ENCODE data around the gene PQBP1.
"Not testable (repeated sequence)": the region's sequence is repeated elsewhere in the genome, so short reads cannot be mapped to it uniquely, and the experiment has no call there.

PQBP1 gene, protein sequence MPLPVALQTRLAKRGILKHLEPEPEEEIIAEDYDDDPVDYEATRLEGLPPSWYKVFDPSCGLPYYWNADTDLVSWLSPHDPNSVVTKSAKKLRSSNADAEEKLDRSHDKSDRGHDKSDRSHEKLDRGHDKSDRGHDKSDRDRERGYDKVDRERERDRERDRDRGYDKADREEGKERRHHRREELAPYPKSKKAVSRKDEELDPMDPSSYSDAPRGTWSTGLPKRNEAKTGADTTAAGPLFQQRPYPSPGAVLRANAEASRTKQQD

DNA sequence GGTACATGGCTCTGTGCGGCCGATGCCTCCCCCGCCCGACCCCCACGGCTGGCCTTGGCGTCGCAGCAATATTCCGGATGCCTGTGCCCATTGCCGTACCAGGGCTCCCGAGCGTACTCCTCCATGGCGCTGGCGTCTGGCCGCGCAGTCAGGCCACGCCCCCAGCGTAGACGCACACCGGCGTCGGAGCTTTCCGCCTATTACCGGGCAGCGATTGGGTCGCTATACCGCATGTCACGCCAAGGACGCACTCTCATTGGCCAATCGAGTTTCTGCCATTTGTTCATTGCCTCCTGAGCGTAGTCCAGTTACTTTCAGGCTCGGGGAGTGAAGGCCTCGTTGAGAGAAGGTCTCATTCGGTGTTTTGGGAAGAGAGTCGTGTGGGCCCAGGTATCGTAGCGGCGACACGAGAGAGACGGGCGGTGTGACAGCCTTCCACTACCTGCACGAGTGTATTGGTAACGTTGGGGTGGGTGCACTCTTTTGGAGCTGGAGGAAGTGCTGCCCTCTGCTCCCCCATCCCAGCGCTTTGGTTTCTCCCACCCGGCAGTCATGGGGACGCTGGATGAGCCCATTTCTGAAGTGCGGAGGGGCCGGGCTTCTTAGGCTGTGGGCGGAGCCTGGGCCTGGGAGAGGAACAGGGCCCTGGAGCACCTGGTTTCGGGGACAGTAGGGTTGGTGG lies at the start of gene PQBP1, which contains the start of gene TIMM17B:
Gene PQBP1 (plus strand): TSS at position 306 of the 682 bp plus-strand sequence. CDS start 580 bp downstream, outside the sequence.
Gene TIMM17B (minus strand): TSS at position 144 of the 682 bp plus-strand sequence. CDS start 19 bp downstream, at position 125.
- TF ChIP-seq, protein P1, sequence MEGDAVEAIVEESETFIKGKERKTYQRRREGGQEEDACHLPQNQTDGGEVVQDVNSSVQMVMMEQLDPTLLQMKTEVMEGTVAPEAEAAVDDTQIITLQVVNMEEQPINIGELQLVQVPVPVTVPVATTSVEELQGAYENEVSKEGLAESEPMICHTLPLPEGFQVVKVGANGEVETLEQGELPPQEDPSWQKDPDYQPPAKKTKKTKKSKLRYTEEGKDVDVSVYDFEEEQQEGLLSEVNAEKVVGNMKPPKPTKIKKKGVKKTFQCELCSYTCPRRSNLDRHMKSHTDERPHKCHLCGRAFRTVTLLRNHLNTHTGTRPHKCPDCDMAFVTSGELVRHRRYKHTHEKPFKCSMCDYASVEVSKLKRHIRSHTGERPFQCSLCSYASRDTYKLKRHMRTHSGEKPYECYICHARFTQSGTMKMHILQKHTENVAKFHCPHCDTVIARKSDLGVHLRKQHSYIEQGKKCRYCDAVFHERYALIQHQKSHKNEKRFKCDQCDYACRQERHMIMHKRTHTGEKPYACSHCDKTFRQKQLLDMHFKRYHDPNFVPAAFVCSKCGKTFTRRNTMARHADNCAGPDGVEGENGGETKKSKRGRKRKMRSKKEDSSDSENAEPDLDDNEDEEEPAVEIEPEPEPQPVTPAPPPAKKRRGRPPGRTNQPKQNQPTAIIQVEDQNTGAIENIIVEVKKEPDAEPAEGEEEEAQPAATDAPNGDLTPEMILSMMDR (IDR thresholded peaks at IDR 0.05; ENCODE audit: insufficient read depth, missing control alignments): no peak
- FAIRE-seq (peak; percentile 67), DNase-seq (ENCODE audit: insufficient read length, low spot score) (peak; percentile 67)

DNA sequence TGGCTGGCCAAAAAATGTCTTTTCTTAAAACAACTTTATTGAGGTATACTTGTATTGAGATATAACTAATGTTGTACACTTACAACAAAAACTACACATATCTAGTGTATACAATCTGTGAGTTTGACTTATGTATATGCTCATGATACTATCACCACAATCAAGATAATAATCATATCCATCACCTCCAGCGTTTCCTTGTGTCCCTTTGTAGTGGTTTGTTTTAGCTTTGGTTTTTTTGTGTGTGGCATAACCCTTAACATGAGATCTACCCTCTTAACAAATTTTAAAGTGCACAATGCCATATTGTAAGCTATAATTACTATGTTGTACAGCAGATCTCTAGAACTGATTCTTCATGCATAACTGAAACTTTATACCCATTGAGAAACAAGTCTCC lies 48.9 kb upstream of the PQBP1 start:
- DNase-seq (ENCODE audit: insufficient read length, low spot score) (no peak), FAIRE-seq (no peak)
- TF ChIP-seq, protein P1 (IDR thresholded peaks at IDR 0.05; ENCODE audit: insufficient read depth, missing control alignments): no peak

DNA sequence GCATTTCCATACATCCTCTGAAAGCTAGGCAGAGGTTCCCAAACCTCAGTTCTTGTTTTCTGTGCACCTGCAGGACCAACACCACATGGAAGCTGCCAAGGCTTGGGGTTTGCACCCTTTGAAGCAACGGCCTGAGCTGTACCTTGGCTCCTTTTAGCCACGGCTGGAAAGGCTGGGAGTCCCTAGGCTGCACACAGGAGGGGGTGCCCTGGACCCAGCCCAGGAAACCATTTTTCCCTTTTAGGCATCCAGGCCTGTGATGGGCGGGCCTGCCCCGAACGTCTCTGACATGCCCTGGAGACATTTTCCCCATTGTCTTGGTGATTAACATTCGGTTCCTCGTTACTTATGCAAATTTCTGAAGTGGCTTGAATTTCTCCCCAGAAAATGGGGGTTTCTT lies 44.9 kb upstream of the PQBP1 start:
- TF ChIP-seq, protein P1 (IDR thresholded peaks at IDR 0.05; ENCODE audit: insufficient read depth, missing control alignments): no peak
- no peak for DNase-seq (ENCODE audit: insufficient read length, low spot score)
- no peak for FAIRE-seq

DNA sequence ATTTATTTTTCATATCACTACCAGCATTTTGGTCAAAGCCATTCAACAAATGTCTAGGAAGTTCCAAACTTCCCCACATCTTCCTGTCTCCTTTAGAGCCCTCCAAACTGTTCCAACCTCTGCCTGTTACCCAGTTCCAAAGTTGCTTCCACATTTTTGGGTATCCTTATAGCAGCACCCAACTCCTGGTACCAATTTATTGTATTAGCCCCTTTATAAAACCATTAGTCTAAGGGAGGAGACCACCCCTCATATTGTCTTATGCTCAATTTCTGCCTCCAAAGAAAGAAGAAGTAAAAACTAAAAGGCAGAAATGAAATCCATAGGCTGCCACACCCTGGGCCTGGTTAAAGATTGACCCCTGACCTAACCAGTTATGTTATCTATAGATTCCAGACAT lies 44.2 kb upstream of the PQBP1 start:
- DNase-seq (ENCODE audit: insufficient read length, low spot score); FAIRE-seq: not testable (repeated sequence)

DNA sequence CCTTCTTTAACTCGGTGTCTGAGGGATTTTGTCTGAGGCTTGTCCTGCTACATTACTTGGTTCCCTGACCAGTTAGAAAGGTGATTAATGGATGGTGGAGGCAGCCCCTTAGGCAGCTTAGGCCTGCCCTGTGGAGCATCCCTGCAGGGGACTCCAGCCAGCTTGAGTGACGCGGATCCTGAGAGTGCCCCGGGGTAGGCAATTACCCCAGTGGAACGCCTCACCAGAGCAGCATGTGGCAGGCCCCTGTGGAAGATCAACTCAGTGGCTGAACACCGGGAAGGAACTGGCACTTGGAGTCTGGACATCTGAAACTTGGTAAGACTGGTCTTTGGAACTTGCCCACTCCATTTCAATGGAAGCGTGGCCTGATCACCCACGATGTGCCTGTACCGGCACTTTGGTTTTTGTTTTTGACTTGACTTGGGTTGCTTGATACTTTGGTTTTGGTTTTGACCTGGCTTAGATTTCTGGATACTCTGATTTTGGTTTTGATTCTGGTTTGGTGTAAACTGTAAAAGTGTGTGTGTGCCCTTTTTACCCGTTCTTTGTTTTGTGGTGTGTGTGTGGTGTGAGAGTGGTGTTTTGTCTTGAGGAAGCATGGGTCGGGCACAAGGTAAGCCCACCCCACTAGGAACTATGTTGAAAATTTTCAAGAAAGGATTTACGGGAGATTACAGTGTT lies 43.5 kb upstream of the PQBP1 start:
- FAIRE-seq; DNase-seq (ENCODE audit: insufficient read length, low spot score): not testable (repeated sequence)

DNA sequence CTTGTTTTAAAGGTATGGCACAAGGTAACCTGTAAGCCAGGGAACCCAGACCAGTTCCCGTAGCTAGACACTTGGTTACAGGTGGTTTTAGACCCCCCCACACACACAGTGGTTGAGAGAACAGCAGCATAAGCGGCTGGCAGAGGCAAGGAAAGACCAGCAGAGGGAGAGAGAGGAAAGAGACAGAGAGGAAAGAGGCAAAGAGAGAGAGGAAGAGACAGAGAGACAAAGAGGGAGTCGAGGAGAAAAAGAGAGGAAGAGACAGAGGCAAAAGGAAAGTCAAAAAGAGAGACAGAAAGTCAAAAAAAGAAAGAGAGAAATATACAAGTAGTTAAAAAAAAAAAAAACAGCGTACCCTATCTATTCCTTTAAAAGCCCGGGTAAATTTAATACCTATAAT lies 42.8 kb upstream of the PQBP1 start:
- no peak for DNase-seq (ENCODE audit: insufficient read length, low spot score)
- no peak for FAIRE-seq
- TF ChIP-seq, protein P1 (IDR thresholded peaks at IDR 0.05; ENCODE audit: insufficient read depth, missing control alignments): peak; percentile 5

DNA sequence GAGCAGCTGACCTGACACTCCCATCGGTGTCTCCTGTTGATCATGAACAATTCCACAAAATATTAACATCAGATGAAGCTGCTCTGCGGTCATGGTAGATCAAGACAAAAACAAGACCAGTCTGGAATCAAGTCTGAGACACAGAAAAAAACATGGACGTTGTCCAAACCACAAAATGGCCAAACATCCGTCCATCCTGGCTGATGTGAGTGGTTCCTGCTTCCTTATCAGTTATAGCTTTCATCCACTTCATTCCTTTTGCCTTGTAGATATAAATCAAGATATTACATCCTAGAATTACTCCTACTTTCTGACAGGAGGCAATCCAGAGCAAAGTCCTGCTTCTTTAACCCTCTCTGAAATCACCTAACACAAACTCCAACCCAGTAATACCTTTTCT lies 33.5 kb upstream of the PQBP1 start:
- FAIRE-seq (no peak), DNase-seq (ENCODE audit: insufficient read length, low spot score) (no peak)
- TF ChIP-seq, protein P1 (IDR thresholded peaks at IDR 0.05; ENCODE audit: insufficient read depth, missing control alignments): no peak

DNA sequence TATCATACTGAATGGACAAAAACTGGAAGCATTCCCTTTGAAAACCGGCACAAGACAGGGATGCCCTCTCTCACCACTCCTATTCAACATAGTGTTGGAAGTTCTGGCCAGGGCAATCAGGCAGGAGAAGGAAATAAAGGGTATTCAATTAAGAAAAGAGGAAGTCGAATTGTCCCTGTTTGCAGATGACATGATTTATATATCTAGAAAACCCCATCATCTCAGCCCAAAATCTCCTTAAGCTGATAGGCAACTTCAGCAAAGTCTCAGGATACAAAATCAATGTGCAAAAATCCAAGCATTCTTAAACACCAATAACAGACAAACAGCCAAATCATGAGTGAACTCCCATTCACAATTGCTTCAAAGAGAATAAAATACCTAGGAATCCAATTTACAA lies 25.7 kb upstream of the PQBP1 start:
- DNase-seq (ENCODE audit: insufficient read length, low spot score); FAIRE-seq: not testable (repeated sequence)

DNA sequence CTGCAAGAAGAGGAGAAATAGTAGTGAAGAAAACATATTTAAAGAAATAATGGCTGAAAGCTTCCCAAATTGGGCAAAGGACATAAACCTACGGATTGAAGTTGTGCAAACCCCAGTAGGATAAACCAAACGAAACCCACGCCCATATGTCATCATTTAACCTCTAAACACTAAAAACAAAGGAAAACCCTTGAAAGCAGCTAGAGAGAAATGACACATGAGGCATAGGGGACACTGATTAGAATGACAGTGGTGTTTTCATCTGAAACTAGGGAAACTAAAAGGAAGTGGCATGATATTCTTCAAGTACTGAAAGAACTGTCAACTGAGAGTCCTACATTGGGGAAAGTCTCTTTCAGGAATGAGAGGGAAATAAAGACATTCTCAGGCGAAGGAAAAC lies 20.8 kb upstream of the PQBP1 start:
- not testable (repeated sequence) for DNase-seq (ENCODE audit: insufficient read length, low spot score); FAIRE-seq
